Measurements from ENCODE around the gene POR.

Gene POR

DNA sequence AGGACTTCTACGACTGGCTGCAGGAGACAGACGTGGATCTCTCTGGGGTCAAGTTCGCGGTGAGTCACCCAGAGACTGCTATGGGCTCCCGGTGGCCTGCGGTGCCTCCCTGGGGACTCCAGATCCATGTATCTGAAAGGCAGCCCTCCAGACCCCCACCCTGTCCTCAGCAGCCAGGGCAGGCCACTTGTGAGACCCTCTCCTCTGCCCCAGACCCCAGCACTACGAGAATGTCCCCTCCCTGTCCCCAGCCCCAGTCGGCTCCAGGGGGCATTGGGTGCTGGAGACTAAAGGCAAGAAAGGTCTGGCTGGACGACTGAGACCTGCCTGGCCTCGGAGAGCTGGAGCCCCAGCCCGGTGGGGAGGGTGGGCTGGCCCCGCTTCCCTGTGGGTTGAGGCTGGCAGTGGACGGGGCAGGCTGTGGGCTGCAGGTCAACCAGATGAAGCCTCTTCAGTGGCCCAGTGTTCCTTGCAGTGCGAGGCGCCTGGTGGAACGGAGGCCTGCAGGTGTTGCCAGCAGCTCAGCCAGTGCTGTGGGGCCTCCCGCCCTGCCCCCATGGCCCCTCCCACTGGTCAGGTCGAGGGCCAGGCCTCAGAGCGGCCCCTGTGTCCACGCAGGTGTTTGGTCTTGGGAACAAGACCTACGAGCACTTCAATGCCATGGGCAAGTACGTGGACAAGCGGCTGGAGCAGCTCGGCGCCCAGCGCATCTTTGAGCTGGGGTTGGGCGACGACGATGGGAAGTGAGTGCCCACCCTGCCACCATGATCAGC, 65.7 kb downstream of the POR start:
- no peak for DNase-seq

DNA sequence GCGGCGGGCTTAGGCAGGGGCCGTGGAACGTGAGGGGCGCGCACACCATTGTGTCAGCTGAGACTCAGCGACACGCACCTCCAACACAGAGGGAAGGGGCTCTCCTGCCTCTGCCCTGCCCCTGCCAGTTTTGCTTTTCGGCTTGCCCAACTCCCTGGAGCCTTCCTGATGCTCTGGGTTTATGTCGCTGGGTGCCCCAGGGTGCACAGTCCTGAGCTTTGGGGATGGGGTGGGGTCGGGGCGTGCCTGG, 66.2 kb downstream of the POR start:
- DNase-seq = no peak

DNA sequence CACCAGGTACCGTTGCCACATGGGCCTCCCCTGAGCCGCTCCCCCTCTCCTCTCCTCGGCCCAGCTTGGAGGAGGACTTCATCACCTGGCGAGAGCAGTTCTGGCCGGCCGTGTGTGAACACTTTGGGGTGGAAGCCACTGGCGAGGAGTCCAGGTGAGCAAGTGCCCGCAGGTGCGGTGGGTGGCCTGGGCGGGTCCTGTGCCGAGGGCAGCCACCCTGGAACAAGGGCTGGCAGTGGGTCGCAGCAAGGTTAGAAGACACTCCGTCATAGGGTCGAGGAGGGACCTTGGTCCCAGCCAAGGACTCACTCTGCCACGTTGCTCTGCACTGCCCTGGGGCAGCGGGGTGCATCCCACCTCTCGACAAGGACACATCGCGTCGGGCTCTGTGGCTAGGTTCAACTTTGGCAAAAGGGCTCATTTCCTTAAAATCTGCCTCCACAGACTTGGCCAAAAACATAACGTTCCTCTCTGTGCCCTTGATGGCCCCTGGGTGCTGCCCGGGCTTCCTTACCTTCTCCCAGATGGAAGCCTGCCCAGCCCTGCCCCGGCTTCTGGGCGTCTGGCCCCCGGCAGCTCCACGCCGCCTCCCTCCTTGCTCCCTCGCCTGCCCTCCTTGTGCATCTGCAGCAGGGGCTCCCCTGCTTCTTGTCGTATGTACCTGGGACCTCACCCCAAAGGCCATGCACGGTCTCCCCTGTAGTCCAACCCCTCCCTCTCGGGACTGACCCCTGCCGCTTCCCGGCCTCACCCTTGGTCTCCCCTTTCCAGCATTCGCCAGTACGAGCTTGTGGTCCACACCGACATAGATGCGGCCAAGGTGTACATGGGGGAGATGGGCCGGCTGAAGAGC, 66.7 kb downstream of the POR start:
- DNase-seq = no peak

DNA sequence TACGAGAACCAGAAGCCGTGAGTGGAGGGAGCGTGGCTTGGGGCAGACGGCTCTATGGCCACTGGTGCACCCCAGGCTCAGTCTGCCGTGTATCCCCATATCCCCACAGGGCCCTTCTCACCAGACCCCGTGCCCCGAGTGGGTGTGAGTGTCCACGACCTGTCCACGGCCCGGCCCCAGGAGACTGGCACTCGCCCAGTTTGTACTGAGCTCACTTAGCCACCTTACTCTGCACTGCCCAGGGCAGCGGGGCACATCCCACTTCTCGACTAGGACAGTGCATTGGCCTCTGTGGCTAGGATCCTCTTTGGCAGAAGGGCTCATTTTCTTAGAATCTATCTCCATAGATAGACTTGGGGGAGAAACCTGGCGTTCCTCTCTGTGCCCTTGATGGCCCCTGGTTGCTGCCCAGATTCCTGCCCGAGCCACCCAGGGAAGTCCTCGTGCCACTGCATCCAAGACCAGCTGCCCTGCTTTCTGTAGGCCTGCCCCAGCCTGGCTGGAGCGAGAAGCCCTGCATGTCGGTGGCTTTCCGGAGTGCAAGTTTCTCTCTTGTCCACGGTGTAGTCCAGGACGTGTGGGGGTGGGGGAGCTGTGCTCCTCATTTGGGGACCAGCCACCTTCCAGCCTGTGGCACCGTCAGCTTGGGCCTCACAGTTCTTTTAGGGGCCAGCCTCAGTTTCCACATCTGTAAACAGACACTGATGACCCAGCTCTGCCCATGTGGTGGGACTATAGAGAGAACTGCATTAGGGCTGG, 67.5 kb downstream of the POR start:
- DNase-seq = no peak

DNA sequence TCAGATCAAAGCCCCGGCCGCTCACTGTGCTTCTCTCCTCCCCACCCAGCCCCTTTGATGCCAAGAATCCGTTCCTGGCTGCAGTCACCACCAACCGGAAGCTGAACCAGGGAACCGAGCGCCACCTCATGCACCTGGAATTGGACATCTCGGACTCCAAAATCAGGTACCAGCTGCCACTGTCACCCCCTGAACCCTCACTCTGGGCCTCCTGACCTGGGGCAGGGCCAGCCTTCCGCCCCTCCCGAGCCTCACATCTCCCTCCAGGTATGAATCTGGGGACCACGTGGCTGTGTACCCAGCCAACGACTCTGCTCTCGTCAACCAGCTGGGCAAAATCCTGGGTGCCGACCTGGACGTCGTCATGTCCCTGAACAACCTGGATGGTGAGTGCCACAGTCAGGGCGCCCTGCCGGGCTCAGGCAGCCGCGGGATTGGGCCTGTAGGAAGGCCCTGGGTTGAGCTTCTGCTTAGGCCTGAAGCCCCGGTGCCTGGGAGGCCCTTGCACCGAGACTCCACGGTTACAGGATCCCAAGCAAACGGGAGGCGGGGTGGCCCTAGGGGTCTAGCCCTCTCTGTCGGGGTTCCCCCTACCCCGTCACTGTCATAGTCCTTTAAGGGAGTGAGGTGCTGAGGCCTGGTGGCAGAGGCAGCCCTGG, 68.6 kb downstream of the POR start:
- no peak for DNase-seq

DNA sequence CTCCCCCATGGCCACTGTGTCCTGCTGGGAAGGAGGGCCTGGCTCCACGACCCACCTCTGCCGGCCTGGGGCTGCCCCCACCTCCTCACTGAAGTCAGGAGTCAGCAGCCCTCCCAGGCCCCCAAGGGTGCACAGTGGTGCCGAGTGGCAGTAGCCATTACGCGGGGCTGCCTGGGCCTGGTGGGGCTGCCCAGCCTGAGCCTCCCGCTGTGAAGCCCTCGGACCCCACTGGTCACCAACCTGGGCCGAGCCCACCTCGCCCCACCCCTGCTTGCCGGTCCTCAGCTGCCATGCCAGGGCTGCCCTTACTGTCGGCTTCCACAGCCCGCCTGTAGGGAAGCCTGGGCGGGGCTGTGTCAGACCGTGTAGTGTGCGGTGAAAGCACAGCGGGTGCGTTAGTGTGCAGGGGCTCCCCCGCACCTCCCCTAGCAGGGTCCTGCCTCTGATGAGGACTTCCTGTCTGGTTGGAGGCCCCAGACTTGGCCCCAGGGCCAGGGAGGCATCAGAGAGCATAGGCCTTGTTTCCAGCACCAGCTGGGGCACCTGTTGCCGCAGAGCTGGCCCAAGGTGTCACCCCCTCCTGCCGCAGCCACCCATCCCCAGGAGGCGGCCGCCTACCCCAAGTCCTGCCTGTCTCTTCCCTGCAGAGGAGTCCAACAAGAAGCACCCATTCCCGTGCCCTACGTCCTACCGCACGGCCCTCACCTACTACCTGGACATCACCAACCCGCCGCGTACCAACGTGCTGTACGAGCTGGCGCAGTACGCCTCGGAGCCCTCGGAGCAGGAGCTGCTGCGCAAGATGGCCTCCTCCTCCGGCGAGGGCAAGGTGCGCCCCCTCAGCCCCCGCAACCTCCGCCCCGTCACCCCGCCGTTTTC, 69.4 kb downstream of the POR start:
- no peak for DNase-seq

DNA sequence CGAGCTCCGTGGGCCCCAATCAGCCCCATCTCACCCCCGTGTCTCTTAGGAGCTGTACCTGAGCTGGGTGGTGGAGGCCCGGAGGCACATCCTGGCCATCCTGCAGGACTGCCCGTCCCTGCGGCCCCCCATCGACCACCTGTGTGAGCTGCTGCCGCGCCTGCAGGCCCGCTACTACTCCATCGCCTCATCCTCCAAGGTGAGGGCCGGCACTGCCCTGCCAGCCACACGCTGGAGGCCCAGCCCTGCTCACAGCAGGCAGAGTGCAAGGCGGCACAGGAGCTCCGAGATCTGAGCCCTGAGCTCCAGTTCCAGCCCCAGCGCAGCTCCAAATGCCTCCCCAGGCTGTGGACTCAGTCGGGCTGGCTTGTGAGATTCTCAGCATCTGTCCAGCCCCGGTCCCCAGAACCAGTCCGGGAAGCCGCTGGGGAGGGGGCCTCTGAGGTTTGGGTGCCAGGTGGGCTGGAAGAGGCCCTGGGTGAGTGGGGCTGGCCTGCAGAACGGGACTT, 70.1 kb downstream of the POR start:
- no peak for DNase-seq

DNA sequence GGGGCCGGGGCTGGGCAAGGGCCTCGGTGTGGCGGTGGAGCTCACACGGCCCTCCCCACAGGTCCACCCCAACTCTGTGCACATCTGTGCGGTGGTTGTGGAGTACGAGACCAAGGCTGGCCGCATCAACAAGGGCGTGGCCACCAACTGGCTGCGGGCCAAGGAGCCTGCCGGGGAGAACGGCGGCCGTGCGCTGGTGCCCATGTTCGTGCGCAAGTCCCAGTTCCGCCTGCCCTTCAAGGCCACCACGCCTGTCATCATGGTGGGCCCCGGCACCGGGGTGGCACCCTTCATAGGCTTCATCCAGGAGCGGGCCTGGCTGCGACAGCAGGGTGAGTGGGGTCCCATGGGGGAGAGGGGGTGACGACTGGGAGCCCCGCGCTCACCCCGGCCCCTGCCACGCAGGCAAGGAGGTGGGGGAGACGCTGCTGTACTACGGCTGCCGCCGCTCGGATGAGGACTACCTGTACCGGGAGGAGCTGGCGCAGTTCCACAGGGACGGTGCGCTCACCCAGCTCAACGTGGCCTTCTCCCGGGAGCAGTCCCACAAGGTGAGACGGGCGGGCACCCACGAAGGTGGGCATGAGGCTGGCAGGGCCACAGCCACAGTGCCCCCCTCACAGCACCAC, 70.7 kb downstream of the POR start:
- no peak for DNase-seq

DNA sequence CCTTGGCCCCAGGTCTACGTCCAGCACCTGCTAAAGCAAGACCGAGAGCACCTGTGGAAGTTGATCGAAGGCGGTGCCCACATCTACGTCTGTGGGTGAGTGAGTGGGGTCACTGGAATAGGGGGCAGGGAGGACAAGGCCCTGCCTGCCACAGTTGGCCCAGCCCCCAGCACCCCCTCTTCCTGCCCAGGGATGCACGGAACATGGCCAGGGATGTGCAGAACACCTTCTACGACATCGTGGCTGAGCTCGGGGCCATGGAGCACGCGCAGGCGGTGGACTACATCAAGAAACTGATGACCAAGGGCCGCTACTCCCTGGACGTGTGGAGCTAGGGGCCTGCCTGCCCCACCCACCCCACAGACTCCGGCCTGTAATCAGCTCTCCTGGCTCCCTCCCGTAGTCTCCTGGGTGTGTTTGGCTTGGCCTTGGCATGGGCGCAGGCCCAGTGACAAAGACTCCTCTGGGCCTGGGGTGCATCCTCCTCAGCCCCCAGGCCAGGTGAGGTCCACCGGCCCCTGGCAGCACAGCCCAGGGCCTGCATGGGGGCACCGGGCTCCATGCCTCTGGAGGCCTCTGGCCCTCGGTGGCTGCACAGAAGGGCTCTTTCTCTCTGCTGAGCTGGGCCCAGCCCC, 71.3 kb downstream of the POR start:
- no peak for DNase-seq

DNA sequence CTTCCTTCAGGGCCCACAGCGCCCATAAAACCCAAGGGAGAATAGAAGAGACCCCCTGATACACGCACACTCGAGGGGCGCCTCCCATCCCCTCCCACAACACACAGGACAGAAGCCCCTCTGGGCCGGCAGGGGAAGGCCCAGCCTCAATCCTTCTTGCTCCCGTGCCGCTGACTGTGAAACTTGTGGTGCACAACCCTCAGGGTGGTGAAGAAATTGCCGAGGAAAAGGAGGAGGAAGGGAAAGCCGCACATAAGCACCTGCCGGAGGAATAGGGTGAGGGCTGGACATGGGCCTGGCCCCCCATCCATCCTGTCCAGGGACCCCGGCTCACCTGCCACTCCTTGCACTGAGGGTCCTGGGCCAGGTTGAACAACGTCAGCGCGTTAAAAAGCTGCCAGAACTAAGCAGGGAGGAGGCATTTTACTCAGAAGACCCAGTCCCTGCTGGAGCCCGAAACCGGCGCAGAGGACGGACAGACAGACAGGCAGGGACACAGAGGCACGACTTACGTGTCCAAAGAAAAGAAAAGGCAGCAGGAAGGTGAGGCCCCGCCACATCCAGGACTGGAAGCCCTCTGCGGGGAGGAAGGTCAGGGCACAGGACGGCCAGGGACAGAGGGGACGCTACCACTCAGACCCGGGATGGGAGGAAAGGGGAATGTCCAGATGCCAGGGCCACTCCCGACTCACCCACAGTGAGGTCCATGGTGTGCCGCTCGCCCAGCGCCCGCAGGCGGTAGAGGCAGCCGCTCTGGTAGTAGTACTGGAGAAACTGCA, 72.3 kb downstream of the POR start:
- no peak for DNase-seq

DNA sequence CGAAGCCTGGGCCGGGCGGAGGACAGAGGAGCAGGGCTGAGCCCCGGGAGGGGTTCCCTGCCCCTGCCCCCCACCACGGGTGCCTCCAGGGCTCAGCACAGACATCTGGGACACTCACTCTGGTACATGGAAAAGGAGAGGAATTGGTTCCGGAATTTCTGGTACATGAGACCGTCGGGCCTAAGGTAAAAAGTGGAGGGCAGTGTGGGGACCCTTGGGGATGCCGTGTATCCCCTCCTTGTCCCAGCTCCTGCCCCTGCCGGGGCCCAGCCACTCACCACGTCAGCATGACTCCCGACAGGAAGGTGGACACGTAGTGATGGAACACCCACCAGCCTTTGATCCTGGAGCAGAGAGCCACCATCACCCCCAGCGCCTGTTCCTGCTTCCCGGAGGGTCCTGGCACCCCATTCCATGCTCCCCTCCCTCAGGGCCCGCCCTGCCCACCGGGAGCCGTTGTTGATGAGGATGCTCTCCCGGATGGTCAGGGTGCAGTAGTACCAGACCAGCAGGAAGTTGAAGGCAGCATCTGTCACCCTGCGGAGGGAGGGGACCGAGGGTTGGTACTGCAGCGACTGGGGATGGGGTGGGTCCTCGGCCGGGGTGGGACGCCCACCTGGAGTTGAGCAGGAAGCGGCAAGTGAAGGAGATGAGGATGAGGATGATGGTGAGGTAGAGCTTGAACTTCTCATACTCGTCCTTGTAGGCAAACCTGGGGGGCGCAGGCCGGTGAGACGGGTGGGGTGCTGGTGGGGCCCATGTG, 73.0 kb downstream of the POR start:
- no peak for DNase-seq

DNA sequence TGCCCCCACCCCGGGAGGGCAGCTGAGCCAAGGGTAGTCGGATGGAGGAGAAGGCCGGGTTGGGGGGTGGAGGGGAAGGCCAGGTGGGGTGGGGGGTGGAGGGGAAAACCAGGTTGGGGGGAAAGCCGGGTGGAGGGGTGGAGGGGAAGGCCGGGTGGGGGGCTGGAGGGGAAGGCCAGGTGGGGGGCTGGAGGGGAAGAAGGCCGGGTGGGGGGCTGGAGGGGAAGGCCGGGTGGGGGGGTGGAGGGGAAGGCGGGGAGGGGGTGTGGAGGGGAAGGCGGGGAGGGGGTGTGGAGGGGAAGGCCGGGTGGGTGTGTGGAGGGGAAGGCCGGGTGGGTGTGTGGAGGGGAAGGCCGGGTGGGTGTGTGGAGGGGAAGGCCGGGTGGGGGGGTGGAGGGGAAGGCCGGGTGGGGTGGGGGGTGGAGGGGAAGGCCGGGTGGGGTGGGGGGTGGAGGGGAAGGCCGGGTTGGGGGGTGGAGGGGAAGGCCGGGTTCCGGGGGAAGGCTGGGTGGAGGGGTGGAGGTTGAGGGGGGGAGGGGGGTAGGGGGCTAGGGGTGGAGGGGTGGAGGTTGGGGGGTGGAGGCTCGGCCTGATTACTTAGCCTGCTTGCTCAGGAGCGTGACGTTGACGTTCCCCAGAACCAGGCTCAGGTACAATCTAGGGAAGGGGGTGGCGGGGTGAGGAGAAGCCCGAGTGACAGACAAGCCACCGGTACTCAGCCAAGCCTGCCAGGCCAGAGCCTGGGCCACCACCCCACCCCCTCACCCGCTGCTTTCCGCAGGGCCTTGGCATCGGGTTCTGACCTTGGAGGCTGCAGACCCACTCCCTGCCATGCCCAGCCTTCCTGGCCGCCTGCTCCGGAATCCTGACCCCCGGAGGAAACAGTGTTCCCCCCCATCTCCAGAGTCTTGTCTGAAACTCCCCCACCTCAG, 73.9 kb downstream of the POR start:
- no peak for DNase-seq

DNA sequence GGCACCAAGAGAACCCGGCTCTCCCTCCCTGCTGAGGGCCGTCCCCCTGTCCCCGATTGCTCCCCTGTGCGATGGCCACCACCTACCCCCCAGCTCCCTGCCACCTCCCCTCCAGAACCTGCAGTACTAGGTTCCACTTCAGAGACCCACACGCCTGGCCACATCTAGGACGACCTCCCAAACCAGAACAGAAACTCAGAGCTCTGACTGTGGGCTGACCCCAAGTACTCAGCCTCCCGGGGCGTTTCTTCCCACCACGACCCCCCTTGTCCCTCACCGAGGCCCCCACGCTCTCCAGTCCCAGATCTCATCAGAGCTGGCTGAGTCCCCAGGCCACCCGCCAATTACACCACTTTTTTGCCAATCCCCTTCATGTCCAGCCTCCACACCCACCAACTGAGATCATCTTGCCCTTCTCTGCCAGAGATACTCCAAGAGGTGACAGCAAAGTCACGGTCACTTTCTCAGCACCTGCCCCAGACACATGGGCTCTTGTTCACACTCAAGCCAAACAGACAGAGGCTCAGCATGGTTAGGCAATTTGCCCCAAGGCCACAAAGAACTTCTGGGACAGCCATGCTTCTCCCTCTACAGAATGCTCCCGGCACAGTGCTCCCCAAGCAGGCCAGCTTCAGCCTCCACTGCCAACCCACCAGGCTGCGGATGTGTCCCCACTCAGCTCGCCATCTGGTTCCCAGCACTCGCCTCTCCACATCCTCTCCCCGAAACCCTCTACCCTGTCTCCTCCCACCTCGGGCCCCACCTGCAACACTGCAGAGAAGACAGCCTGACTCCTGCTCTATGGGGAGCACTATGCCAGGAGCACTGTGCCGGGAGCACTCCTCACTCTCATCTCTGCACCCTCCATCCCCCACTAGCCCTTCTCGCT, 74.8 kb downstream of the POR start:
- DNase-seq = no peak

DNA sequence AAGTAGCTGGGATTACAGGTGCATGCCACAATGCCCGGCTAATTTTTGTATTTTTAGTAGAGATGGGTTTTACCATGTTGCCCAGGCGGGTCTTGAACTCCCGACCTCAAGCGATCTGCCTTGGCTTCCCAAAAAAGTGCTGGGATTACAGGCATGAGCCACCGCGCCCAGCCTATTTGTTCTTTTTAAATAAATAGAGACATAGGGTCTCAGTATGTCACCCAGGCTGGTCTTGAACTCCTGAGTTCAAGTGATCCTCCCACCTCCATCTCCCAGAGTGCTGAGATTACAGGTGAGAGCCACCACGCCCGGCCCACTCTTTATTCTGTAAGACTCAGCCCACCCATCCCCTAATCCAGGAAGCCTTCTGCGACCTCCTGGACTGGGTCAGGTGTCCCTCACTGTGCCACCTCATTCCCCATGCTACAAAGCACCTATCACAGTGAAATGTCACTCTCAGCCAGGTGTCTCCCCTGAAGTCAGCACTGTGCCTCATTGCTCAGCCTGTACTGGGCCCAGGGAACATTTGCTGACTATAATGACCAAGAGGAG, 76.7 kb downstream of the POR start:
- DNase-seq = no peak

DNA sequence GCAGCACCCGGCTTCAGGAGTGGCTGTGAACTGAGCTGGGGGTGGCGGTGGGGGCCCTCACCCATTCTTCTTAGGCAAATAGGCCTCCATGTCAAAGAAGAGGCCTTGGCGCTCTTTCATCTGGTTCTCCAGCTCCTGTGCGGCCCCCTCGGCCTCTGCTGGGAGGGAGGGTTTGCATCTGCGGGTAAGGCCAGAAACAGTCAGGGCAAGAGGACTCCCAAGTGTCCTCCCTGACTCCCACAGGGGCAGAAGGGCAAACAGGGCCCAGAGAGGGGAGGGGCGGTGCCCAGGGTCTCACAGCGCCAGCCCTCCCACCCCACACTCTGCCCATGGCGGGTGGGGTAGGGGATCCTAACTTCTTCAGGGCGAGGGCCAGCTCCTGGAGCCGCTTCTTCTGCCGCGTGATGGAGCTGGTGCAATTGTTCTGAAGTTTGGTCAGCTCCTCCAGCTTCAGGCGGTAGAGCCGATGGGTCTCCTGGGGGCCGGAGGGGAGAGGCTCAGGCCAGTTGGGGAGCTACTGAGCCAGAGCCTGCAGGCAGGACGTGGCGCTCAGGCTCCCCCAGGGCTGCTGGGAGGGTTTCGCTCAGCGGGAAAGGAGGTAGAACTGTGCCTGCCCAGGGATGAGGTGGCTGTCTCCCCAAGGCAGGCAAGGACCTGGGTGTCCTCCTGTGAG, 77.3 kb downstream of the POR start:
- no peak for DNase-seq

DNA sequence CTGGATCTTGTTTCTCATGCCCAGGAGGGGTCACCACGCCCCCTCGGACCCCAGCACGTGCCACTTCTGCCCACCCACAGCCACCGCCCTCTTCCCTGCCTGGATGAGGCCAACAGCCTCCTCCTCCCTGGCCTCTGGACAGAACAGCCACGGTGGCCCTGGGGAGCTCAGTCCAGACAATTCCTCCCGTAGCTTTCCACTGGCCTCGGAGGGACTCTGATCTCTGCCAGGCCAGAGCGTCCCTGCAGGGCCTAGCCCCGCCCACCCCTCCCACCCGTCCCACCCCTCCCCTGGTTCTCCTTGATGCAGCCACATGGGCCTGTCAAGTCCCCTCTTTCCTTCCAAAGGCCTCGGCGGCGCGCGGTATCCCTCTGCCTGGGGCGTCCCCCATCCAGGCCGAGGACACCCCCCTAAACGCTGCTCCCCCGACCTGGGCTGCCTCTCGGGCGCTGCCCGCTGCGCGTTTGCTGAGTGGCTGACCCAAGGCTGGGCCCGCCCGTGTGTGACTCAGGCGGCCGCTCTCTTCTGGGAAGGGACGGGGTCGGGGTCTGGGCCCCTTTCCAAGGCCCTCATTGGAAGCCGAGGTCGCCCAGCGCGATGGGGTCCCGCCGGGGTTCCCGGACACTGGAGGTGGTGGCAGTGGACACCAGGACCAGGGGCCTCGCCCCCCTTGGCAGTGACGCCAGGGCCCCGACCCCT, 78.9 kb downstream of the POR start:
- DNase-seq = peak; percentile 41 to 42
